ENCODE data around the gene CDO1.
A peak's percentile ranks its signal among the peaks of the same experiment; 100 is the strongest.

The CDO1 gene

GRCh38 chr5:115816226-115817081 lies at the start of gene CDO1:
Gene CDO1 (minus strand): TSS chr5:115816659. CDS start chr5:115816397, 262 bp downstream.
- peak; percentile 54 for DNase-seq

GRCh38 chr5:115859378-115859777 lies 42.9 kb upstream of the CDO1 start:
- DNase-seq: no peak

GRCh38 chr5:115858396-115858795 lies 41.9 kb upstream of the CDO1 start:
- no peak for DNase-seq

GRCh38 chr5:115857626-115858349 lies 41.3 kb upstream of the CDO1 start:
- DNase-seq: no peak

- DNase-seq: no peak
These were observed 40.6 kb upstream of the CDO1 start for GRCh38 chr5:115857057-115857479.

GRCh38 chr5:115855959-115856358 lies 39.5 kb upstream of the CDO1 start:
- no peak for DNase-seq

- no peak for DNase-seq
These were observed 37.7 kb upstream of the CDO1 start for GRCh38 chr5:115854139-115854538.

- DNase-seq: no peak
These were observed 34.4 kb upstream of the CDO1 start for GRCh38 chr5:115850744-115851416.

GRCh38 chr5:115849258-115849798 lies 32.9 kb upstream of the CDO1 start:
- DNase-seq: no peak

- DNase-seq: no peak
These were observed 30.8 kb upstream of the CDO1 start for GRCh38 chr5:115847290-115847689.

GRCh38 chr5:115844321-115844817 lies 27.9 kb upstream of the CDO1 start:
- DNase-seq: no peak

- DNase-seq: no peak
These were observed 27.1 kb upstream of the CDO1 start for GRCh38 chr5:115843444-115844130.

- no peak for DNase-seq
These were observed 26.5 kb upstream of the CDO1 start for GRCh38 chr5:115842952-115843351.

- DNase-seq: peak; percentile 34
These were observed 25.9 kb upstream of the CDO1 start for GRCh38 chr5:115842089-115842935.

GRCh38 chr5:115841382-115842088 lies 25.1 kb upstream of the CDO1 start, which contains the start of the genes AP3S1 and ATG12:
Gene AP3S1 (plus strand): TSS chr5:115841935. CDS start chr5:115842038, 103 bp downstream.
Gene ATG12 (minus strand): TSS chr5:115841565. CDS start chr5:115841552, 13 bp downstream.
- peak; percentile 91 for DNase-seq

GRCh38 chr5:115840873-115841272 lies 24.4 kb upstream of the CDO1 start:
- DNase-seq: no peak

- peak; percentile 34 for DNase-seq
These were observed 22.5 kb upstream of the CDO1 start for GRCh38 chr5:115838885-115839518.

- no peak for DNase-seq
These were observed 19.0 kb upstream of the CDO1 start for GRCh38 chr5:115835481-115835880.

GRCh38 chr5:115831163-115831768 lies 14.8 kb upstream of the CDO1 start:
- DNase-seq: no peak

- DNase-seq: no peak
These were observed 13.5 kb upstream of the CDO1 start for GRCh38 chr5:115829913-115830312.

Data from stimulated activated CD8-positive, alpha-beta memory T cell treated with anti-CD3 and anti-CD28 coated beads, Interleukin-4, amount 100 ng/mL, for 48 hours (primary cell).